T-cell (primary cell): Measurements from ENCODE around the gene STEAP2. TPM values are rescaled to one million over a fixed set of nuclear protein-coding genes. Genes with fewer than 3 reads are reported as not detected.

Experiments
- ATAC-seq, 4 experiments: fragments of 200-7000 bp in 3 of 4; fragments of 150-1000 bp in 1 of 4; cut with Tn5 transposase; replicated peaks in 1 of 4; 1 replicate in 3 of 4; 2 replicates in 1 of 4; pipeline ENCODE4 v1.10.0; 2021; ENCODE audit warnings: moderate library complexity in 3 of 4, mild to moderate bottlenecking in 2 of 4, moderate number of reproducible peaks in 1 of 4
- CTCF ChIA-PET, 2 donors: fragments of 300-600 bp; sonication (Branson Sonifier 250); formaldehyde crosslinking; loops; one replicate each; lab custom pipeline; 2022; ENCODE audit warnings: antibody characterized with exemption in 2 of 2; lab: Charles Lee
- POLR2A ChIA-PET, 2 donors: fragments of 300-600 bp; sonication (Branson Sonifier 250); formaldehyde crosslinking; loops; one replicate each; lab custom pipeline; 2022; ENCODE audit warnings: antibody characterized with exemption in 2 of 2; lab: Charles Lee
- DNase-seq, 35 experiments: peaks; one replicate each; pipeline versions ENCODE4 v3.0.0 to v3.0.0-alpha.2; 2013 to 2023
- H3K27ac ChIP-seq: one replicate; pipeline ENCODE4 v1.5.1; 2013; ENCODE audit warnings: low read length
- H3K27me3 ChIP-seq, 2 experiments: replicated peaks in 1 of 2; 1 replicate in 1 of 2; 2 replicates in 1 of 2; pipeline versions ENCODE4 v1.6.1 to v1.7.0; 2013; ENCODE audit warnings: low read length in 1 of 2, mixed read lengths in 1 of 2; ENCODE audit not compliant: control insufficient read depth in 2 of 2, insufficient read depth in 2 of 2; ENCODE audit errors: extremely low read depth in 1 of 2
- H3K36me3 ChIP-seq, 2 donors: 1 replicate in 1 of 2; 2 replicates in 1 of 2; pipeline versions ENCODE4 v1.6.1 to v1.7.0; 2013; ENCODE audit warnings: low read length in 1 of 2; ENCODE audit not compliant: control insufficient read depth in 2 of 2, insufficient read depth in 1 of 2; ENCODE audit errors: extremely low read depth in 1 of 2
- H3K4me1 ChIP-seq, 2 experiments: 1 replicate in 1 of 2; 2 replicates in 1 of 2; pipeline versions ENCODE4 v1.6.1 to v1.7.0; 2013; ENCODE audit warnings: low read length in 2 of 2, mixed read lengths in 1 of 2; ENCODE audit not compliant: insufficient read depth in 2 of 2, control insufficient read depth in 1 of 2; ENCODE audit errors: extremely low read depth in 1 of 2
- H3K4me3 ChIP-seq, 2 donors: 1 replicate in 1 of 2; 2 replicates in 1 of 2; pipeline versions ENCODE4 v1.5.1 to v1.7.0; 2013; ENCODE audit warnings: mild to moderate bottlenecking in 2 of 2, low read length in 1 of 2, moderate library complexity in 1 of 2; ENCODE audit not compliant: control insufficient read depth in 1 of 2; ENCODE audit errors: extremely low read depth in 1 of 2
- H3K9me3 ChIP-seq: 2 replicates; pipeline ENCODE4 v1.7.0; 2013
- H3K27ac Mint-ChIP-seq, 2 donors: one replicate each; pipeline ENCODE4 v1.8.0; 2020 to 2021; ENCODE audit warnings: mild to moderate bottlenecking in 2 of 2, mixed read lengths in 2 of 2
- H3K27me3 Mint-ChIP-seq, 2 donors: one replicate each; pipeline ENCODE4 v1.8.0; 2021 to 2022; ENCODE audit warnings: mixed read lengths in 2 of 2
- H3K36me3 Mint-ChIP-seq: one replicate; pipeline ENCODE4 v1.8.0; 2021; ENCODE audit warnings: mixed read lengths
- H3K4me1 Mint-ChIP-seq, 3 donors: one replicate each; pipeline ENCODE4 v1.8.0; 2020 to 2022; ENCODE audit warnings: mixed read lengths in 3 of 3, mild to moderate bottlenecking in 1 of 3
- H3K4me3 Mint-ChIP-seq, 3 donors: one replicate each; pipeline ENCODE4 v1.8.0; 2020 to 2022; ENCODE audit warnings: mild to moderate bottlenecking in 3 of 3, mixed read lengths in 3 of 3, moderate library complexity in 3 of 3
- H3K9me3 Mint-ChIP-seq, 3 donors: one replicate each; pipeline ENCODE4 v1.8.0; 2020 to 2022; ENCODE audit warnings: mixed read lengths in 3 of 3
- WGBS: methylation state at CpG from one replicate; pipeline ENCODE4 v1.1.5; 2013; ENCODE audit warnings: missing lambda C conversion rate; ENCODE audit not compliant: insufficient coverage; 5-methylcytosine and 5-hydroxymethylcytosine counted together
- total RNA-seq, 35 experiments: library from RNA in 6 of 35; stranded (reverse) in 6 of 35; fragments of 120-200 nt in 1 of 35; gene quantifications; one replicate each; pipeline versions ENCODE4 v1.2.1 to v1.2.4 and lab custom pipeline; 2013 to 2026

The STEAP2 gene
- total RNA-seq, 5 donors from 2014 or later (not counting 1 experiment from before 2014, with no cell fraction given): 0.19 to 0.20 TPM; not detected in 3

DNA sequence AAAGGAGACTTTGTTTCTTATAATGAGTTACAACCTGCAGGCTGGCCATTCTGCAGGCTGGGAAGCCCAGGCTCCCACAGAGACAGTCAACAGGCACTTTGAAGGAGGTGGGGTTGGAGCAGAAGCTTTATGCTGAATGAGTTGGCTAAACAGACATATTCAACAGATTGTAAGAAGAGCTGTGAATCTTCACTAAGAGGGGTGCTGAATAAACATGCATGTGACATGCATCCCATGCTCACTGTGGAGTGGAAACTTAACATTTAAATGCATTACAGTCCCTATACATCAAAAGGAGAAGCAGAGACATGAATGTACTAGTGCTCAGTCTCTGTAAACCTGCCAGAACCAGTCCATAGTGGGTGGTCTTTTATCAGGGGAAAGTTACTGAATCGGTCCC, 32.0 kb downstream of the STEAP2 start:
- no CpG with 5 or more reads among the region's 1 CpG for WGBS

DNA sequence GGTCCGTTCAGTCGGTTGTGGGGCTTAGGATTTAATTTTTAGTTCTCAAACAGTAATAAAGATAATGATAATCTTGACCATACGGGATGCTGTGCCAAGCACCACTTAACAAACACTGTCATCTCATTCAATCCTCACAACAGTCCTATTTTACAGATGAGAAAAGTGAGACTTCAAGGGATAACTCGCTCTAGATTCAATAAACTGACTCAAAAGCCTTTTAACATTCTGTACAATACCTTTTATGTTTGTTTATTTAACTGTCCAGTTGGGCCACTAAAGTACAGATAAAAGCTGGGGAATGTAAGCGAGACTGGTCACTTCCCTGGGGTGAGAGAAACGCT, 33.0 kb downstream of the STEAP2 start:
- H3K4me3 Mint-ChIP-seq: peak overlapping the region; percentile 83 to 93 (median 88)
- CTCF ChIA-PET: interaction anchor here in 1 of 2 donors (0.5 kb wide), 1 partner anchor 1697 kb away, joined by 3 read pairs; no protein-coding TSS in a partner anchor
- ATAC-seq: peak in 1 of 4 experiments; percentile 5
- 0% methylated on average over 1 of the region's 6 CpGs for WGBS
- peaks cover 22 to 24% of the 10 kb centered on the region in 2 experiments for H3K27me3 ChIP-seq
- H3K4me1 ChIP-seq: peaks cover 0 to 16% of the 10 kb centered on the region in 2 experiments
- no peak for DNase-seq
- peak overlapping the region; percentile 57 to 82 for H3K4me3 ChIP-seq
- no peak overlapping the region for H3K27ac Mint-ChIP-seq
- H3K36me3 Mint-ChIP-seq: no peaks in the 10 kb centered on the region
- H3K4me1 Mint-ChIP-seq: peaks cover 17 to 26% (median 23%) of the 10 kb centered on the region in 3 donors
- no peaks in the 10 kb centered on the region for H3K9me3 ChIP-seq
- H3K9me3 Mint-ChIP-seq: no peaks in the 10 kb centered on the region
- H3K36me3 ChIP-seq: no peaks in the 10 kb centered on the region
- no peak overlapping the region for H3K27ac ChIP-seq
- peaks cover 33% of the 10 kb centered on the region in 2 donors for H3K27me3 Mint-ChIP-seq
- POLR2A ChIA-PET: interaction anchor here in 1 of 2 donors (0.7 kb wide), 1 partner anchor 138 kb away, joined by 6 read pairs; no protein-coding TSS in a partner anchor

More for the DNA sequence above, 32.0 kb downstream of the STEAP2 start:
- Mint-ChIP-seq H3K27ac (no peak overlapping the region), H3K4me1 (peaks cover 17 to 28% (median 23%) of the 10 kb centered on the region in 3 donors), H3K4me3 (peak overlapping the region; percentile 83 to 93 (median 88)), H3K9me3 (no peaks in the 10 kb centered on the region), H3K36me3 (no peaks in the 10 kb centered on the region), H3K27me3 (peaks cover 30 to 33% of the 10 kb centered on the region in 2 donors)
- DNase-seq: peak in 1 of 35 experiments; percentile 1
- ChIA-PET POLR2A (no interaction called here), CTCF (interaction anchor here in 1 of 2 donors (0.9 to 1.4 kb wide), 2 partner anchors 90 to 102 kb away, joined by 3 read pairs; partner anchors contain the start of genes GTPBP10 and STEAP1)
- Histone ChIP-seq H3K4me1 (peaks cover 0 to 16% of the 10 kb centered on the region in 2 experiments), H3K27ac (no peak overlapping the region), H3K9me3 (no peaks in the 10 kb centered on the region), H3K36me3 (no peaks in the 10 kb centered on the region), H3K4me3 (no peak overlapping the region), H3K27me3 (peaks cover 22 to 24% of the 10 kb centered on the region in 2 experiments)
- ATAC-seq: no peak

DNA sequence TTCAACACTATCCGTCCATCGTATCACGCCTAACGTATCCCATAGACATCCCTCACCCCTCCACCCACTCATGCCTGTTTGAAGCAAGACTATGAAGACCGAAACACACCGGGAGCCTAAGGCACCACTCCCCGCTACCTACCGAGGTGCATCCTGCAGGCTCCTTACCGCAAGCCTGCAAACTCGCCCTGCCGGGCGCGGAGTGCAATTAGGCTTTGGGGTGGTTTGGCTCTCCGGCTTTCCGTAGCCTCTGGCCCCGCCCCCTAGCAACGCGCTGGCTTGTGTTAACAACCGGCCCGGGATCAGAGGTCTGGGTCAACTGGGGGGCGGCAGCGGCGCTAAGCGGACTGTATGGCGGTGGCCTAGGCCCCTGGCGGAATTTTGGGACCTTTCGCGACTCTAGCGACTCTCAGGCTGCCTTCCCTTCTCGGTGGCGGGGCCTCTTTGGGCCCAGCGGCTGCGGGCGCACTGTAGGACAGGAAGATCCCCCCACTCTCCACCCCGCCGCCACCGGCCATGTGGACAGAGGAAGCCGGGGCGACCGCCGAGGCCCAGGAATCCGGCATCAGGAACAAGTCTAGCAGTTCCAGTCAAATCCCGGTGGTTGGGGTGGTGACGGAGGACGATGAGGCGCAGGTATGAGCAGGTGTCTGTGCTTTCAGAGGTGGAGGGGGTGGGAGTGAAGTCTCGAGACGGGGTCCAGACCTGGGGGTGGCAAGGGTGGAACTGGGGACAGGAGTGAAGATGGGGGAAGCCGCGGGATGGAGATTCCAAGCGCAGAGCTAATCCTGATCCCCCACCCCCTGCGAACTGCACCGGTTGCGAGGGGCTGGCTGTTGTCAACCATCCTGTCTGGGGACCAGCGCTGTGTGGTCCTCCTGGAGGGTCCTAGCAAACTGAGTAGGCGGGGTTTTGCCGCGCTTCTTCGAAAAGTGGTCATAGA, 33.6 kb downstream of the STEAP2 start, which contains the start of gene CFAP69:
TSS of gene CFAP69 (plus strand) at position 266 of the 943 bp plus-strand sequence. CDS start at position 517, 251 bp downstream.
- DNase-seq: peak; percentile 60 to 85 (median 78)
- Histone ChIP-seq H3K4me3 (peak within 1 kb of the TSS; percentile 57 to 82), H3K9me3 (no peaks in the 10 kb centered on the region), H3K27me3 (peaks cover 21 to 22% of the 10 kb centered on the region in 2 experiments), H3K36me3 (no peaks in the 10 kb centered on the region), H3K27ac (no peak within 1 kb of the TSS), H3K4me1 (peaks cover 0 to 16% of the 10 kb centered on the region in 2 experiments)
- no peaks in the 10 kb centered on the region for H3K36me3 Mint-ChIP-seq
- H3K4me1 Mint-ChIP-seq: peaks cover 17 to 23% (median 23%) of the 10 kb centered on the region in 3 donors
- no peak within 1 kb of the TSS for H3K27ac Mint-ChIP-seq
- POLR2A ChIA-PET: no interaction called here
- 2% methylated on average over 41 of the region's 59 CpGs for WGBS
- CTCF ChIA-PET: no interaction called here
- ATAC-seq: peak; percentile 86 to 93 (median 90)
- no peaks in the 10 kb centered on the region for H3K9me3 Mint-ChIP-seq
- H3K27me3 Mint-ChIP-seq: peaks cover 33 to 36% of the 10 kb centered on the region in 2 donors
- H3K4me3 Mint-ChIP-seq: peak within 1 kb of the TSS; percentile 83 to 93 (median 88)

DNA sequence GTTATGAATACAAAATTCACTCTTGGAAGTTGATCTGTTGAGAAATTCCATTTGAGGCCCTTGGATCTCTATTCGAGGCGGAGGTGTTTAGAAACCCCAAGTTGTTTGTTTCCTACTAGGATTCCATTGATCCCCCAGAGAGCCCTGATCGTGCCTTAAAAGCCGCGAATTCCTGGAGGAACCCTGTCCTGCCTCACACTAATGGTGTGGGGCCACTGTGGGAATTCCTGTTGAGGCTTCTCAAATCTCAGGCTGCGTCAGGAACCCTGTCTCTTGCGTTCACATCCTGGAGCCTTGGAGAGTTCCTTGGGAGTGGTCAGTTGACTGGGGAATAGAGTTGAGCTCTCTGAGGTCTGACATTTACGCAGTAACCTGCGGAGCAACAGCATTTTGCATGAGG, 34.6 kb downstream of the STEAP2 start:
- H3K36me3 Mint-ChIP-seq: no peaks in the 10 kb centered on the region
- Histone ChIP-seq H3K4me3 (no peak overlapping the region), H3K36me3 (no peaks in the 10 kb centered on the region), H3K27ac (no peak overlapping the region), H3K27me3 (peaks cover 21 to 22% of the 10 kb centered on the region in 2 experiments), H3K9me3 (no peaks in the 10 kb centered on the region), H3K4me1 (peaks cover 0 to 16% of the 10 kb centered on the region in 2 experiments)
- ATAC-seq (no peak), DNase-seq (no peak)
- H3K9me3 Mint-ChIP-seq: no peaks in the 10 kb centered on the region
- H3K27me3 Mint-ChIP-seq: peaks cover 39 to 42% of the 10 kb centered on the region in 2 donors
- ChIA-PET POLR2A (interaction anchor here in 1 of 2 donors (0.5 kb wide), 1 partner anchor 18 kb away, joined by 3 read pairs; no protein-coding TSS in a partner anchor), CTCF (no interaction called here)
- H3K4me1 Mint-ChIP-seq: peaks cover 17 to 23% (median 23%) of the 10 kb centered on the region in 3 donors
- 31% methylated on average over 6 of the region's 9 CpGs for WGBS
- H3K27ac Mint-ChIP-seq: no peak overlapping the region
- peak overlapping the region; percentile 83 to 93 (median 88) for H3K4me3 Mint-ChIP-seq

DNA sequence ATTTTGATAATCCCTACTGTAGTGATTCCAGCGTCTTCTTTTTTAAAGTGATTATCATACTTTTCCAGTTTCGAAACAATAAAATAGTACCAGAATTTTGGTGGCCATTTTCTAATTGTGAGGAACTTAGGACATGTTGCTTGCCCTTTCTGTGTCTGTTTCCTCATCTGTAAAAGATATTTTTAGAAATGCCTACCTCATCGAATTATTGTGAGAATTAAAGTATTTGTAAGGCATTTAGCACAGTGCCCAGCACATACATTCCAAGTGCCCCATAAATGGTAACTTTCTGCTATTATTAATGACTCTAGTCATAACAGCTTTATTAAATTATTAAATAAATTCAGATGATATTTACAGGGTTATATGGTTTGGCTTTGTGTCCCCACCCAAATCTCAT, 37.2 kb downstream of the STEAP2 start:
- Mint-ChIP-seq H3K4me3 (no peak overlapping the region), H3K27ac (no peak overlapping the region), H3K4me1 (peaks cover 17 to 23% (median 22%) of the 10 kb centered on the region in 3 donors), H3K27me3 (peaks cover 28 to 40% of the 10 kb centered on the region in 2 donors), H3K36me3 (no peaks in the 10 kb centered on the region), H3K9me3 (no peaks in the 10 kb centered on the region)
- H3K9me3 ChIP-seq: no peaks in the 10 kb centered on the region
- ATAC-seq (no peak), DNase-seq (no peak)
- H3K4me3 ChIP-seq: no peak overlapping the region
- H3K36me3 ChIP-seq: no peaks in the 10 kb centered on the region
- POLR2A ChIA-PET: no interaction called here
- H3K27me3 ChIP-seq: peaks cover 12 to 25% of the 10 kb centered on the region in 2 experiments
- WGBS: no CpG with 5 or more reads among the region's 3 CpGs
- no peak overlapping the region for H3K27ac ChIP-seq
- peaks cover 0 to 16% of the 10 kb centered on the region in 2 experiments for H3K4me1 ChIP-seq
- CTCF ChIA-PET: no interaction called here
